Activated naive CD4-positive, alpha-beta T cell treated with anti-CD3 and anti-CD28 coated beads, Interleukin-2, amount 10 ng/mL, durations not matched to agents 7 days and 5 days (primary cell): ENCODE measurements around the gene ZNF335.
A peak's percentile ranks its signal among the peaks of the same experiment; 100 is the strongest.

ENCODE experiments used
- CTCF ChIA-PET: fragments of 350-600 bp; sonication (Branson Sonifier 250); formaldehyde crosslinking; loops from one replicate; lab custom pipeline; 2021; ENCODE audit warnings: antibody characterized with exemption; lab: Charles Lee
- DNase-seq: peaks from one replicate; pipeline ENCODE4 v3.0.0-alpha.2; 2020
- H3K27ac Mint-ChIP-seq: one replicate; pipeline ENCODE4 v1.8.0; 2021; ENCODE audit warnings: mild to moderate bottlenecking, moderate library complexity, mixed read lengths
- H3K27me3 Mint-ChIP-seq: one replicate; pipeline ENCODE4 v1.8.0; 2021; ENCODE audit warnings: mild to moderate bottlenecking, mixed read lengths
- H3K36me3 Mint-ChIP-seq: one replicate; pipeline ENCODE4 v1.8.0; 2021; ENCODE audit warnings: mixed read lengths
- H3K4me1 Mint-ChIP-seq: one replicate; pipeline ENCODE4 v1.8.0; 2021; ENCODE audit warnings: mixed read lengths
- H3K4me3 Mint-ChIP-seq: one replicate; pipeline ENCODE4 v1.8.0; 2021; ENCODE audit warnings: mild to moderate bottlenecking, moderate library complexity, mixed read lengths
- H3K9me3 Mint-ChIP-seq: one replicate; pipeline ENCODE4 v1.8.0; 2021; ENCODE audit warnings: mixed read lengths

ZNF335 gene

DNA sequence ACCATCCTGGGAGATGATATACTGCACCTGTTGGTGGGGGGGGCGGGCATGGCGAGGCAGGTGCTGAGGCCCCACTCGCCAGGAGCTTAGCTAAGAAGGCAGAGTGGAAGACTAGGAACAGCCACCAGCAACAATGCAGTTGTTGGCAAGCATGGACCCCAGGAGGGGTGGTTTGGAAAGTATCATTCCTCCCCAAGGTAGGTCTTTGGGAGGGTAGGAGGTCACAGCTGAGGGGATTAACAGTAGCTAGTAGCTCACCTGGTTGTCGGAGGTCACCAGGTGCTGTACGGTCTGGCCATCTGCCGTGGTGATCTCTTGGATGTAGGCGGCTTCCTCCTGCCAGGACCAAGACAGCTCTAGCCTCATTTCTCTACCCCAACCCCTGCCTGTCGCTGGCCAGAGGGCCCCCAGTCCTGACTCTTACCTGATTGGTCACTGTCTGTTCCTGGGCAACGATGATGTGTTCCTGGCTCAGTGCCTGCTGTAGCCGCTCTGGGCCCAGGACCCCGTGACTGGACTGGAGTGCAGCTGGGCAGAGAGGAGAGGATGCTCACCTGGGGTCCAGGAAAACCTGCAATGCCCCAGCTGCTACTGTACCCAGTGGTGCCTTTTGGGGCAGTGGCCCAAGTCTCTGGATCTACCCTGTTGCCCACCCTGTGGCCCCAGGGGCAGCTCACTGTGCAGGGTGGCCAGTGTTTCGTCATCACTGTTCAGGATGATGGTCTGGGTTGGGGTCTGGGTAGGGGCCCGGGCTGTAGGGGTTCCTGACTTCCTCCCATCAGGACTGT, 22.3 kb downstream of the ZNF335 start:
- H3K4me1 Mint-ChIP-seq, result peaks cover 4% of the 10 kb centered on the region
- H3K27me3 Mint-ChIP-seq, result no peaks in the 10 kb centered on the region
- H3K27ac Mint-ChIP-seq, result peak overlapping the region; percentile 42
- CTCF ChIA-PET, result interaction anchor here (1.3 kb wide), 1 partner anchor 21 kb away, joined by 6 read pairs; no protein-coding TSS in a partner anchor
- DNase-seq, result no peak
- H3K4me3 Mint-ChIP-seq, result no peak overlapping the region
- H3K9me3 Mint-ChIP-seq, result no peaks in the 10 kb centered on the region
- peaks cover 52% of the 10 kb centered on the region for H3K36me3 Mint-ChIP-seq

DNA sequence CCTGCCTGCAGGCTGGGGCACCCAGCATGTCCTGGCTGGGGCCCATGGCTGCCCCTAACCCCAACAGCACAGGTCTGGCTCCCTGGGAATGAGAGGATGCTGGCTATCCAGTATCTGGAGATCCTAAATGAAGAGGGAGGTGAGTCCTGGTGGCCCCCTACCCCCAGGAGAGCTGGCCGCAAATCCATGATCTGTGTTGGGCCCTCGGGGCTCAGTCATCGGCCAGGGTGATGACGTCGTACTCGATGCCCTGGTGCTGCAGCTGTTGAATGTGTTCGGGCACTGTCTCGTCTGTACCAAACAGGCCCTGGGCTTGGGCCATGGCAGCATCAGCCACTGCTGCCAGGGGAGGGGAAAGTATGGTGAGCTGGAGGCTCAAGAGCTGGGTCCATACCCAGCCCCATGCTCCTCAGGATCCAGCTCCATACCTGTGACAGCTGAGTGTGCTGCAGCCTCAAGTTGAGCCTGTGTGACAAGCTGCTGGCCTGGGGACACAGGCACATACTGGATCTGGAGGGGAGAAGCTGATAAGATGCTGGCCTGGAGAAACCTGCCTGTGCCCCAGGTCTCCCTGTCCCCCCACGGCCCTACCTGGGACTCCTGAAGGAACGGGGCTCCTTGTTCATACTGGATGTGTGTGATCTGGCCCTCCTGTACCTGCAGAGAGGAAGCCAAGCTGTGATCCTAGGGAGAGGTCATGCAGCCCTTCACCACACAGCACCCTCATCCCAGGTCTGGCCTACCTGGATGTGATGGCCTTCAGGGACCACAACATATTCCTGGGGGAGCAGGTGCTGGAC, 23.1 kb downstream of the ZNF335 start:
- Mint-ChIP-seq H3K36me3 (peaks cover 59% of the 10 kb centered on the region), H3K9me3 (no peaks in the 10 kb centered on the region)
- no peak for DNase-seq

DNA sequence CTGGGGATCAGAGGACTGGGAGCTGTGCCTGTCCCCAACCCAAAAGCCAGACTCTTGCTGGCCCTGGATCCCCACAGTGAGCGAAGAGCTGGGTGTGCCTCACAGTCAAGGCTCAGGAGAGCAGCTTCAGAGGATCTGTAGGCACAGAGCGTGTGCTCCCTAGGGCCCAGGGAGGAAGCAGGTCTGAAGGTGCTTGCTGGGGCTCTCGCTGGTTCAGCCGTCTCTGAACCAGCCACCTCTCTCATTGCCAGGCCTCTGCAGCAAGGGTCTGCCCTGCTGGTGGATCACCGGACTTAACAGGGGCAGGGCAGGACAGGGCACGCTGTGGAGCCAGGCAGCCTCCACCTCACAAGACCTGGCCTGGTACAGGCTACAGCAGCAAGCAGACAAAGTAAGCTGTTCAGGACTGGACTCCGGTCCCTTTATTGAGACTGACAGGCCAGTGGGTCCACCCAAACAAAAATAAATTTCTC, 23.7 kb downstream of the ZNF335 start:
- CTCF ChIA-PET, result interaction anchor here (2.3 kb wide), 1 partner anchor 11 kb away, joined by 9 read pairs; no protein-coding TSS in a partner anchor
- H3K27ac Mint-ChIP-seq, result no peak overlapping the region
- peaks cover 4% of the 10 kb centered on the region for H3K4me1 Mint-ChIP-seq
- no peaks in the 10 kb centered on the region for H3K9me3 Mint-ChIP-seq
- DNase-seq, result no peak
- peaks cover 62% of the 10 kb centered on the region for H3K36me3 Mint-ChIP-seq
- no peak overlapping the region for H3K4me3 Mint-ChIP-seq
- no peaks in the 10 kb centered on the region for H3K27me3 Mint-ChIP-seq

More for the DNA sequence above, 23.1 kb downstream of the ZNF335 start:
- peak overlapping the region; percentile 19 for H3K27ac Mint-ChIP-seq
- H3K4me3 Mint-ChIP-seq, result no peak overlapping the region
- peaks cover 4% of the 10 kb centered on the region for H3K4me1 Mint-ChIP-seq
- H3K27me3 Mint-ChIP-seq, result no peaks in the 10 kb centered on the region
- CTCF ChIA-PET, result interaction anchor here (1.3 kb wide), 1 partner anchor 21 kb away, joined by 6 read pairs; no protein-coding TSS in a partner anchor

DNA sequence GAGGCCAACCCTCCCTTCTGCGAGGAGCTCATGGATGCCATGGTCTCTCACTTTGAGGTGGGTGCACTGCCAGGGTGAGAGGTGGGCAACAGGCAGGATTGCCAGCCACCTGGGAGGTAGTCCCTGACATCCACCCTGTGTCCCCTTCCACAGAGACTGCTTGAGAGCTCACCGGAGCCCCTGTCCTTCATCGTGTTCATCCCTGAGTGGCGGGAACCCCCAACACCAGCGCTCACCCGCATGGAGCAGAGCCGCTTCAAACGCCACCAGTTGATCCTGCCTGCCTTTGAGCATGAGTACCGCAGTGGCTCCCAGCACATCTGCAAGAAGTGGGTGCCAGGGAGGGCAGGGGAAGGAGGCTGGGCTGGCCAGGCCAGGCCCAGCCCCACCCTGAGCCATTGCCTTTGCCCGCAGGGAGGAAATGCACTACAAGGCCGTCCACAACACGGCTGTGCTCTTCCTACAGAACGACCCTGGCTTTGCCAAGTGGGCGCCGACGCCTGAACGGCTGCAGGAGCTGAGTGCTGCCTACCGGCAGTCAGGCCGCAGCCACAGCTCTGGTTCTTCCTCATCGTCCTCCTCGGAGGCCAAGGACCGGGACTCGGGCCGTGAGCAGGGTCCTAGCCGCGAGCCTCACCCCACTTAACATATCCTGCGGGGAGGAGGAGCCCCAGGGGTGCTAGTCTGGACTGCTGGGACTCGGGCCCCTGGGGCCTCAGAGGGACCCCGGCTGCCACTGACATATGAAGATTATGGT, 24.7 kb downstream of the ZNF335 start:
- no peaks in the 10 kb centered on the region for H3K27me3 Mint-ChIP-seq
- no peak overlapping the region for H3K4me3 Mint-ChIP-seq
- H3K9me3 Mint-ChIP-seq, result no peaks in the 10 kb centered on the region
- H3K27ac Mint-ChIP-seq, result no peak overlapping the region
- H3K4me1 Mint-ChIP-seq, result peaks cover 3% of the 10 kb centered on the region
- CTCF ChIA-PET, result interaction anchor here (1.4 to 2.3 kb wide), 3 partner anchors 10 to 23 kb away, joined by 3 to 9 read pairs (median 4); no protein-coding TSS in a partner anchor
- peaks cover 69% of the 10 kb centered on the region for H3K36me3 Mint-ChIP-seq
- DNase-seq, result no peak

DNA sequence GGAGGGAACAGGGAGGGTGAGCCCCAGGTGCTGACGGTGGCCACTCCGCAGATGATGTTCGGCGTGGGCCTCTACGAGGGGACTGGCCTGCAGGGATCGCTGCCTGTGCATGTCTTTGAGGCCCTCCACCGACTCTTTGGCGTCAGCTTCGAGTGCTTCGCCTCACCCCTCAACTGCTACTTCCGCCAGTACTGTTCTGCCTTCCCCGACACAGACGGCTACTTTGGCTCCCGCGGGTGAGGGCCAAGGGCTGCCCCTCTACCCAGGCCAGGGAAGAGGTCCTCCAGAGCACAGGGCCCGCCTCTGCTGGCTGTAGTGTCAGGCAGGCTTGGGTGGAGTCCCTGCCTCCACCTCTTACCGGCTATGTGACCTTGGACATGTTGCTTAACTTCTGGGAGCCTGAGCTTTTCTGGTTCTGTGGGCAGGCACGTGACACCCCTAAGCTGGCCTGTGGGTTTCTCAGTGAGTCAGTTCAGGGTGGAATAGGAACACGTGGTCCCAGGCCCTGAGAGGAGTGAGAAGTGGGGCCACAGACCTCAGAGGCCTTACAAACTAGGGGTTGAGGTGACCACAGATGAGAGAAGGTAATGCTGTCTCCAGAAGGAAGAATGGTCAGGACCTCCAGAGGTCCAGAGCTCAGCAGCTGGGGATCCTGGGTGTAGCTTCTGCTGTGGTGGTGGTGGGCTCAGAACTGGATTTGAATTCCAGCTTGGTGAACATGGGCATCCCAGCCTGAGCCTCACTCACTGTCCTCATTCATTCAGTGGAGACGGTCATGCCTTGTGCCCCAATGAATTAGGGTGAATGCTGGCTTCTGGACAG, 25.6 kb downstream of the ZNF335 start:
- Mint-ChIP-seq H3K36me3 (peaks cover 59% of the 10 kb centered on the region), H3K4me1 (peaks cover 2% of the 10 kb centered on the region), H3K27me3 (no peaks in the 10 kb centered on the region), H3K9me3 (no peaks in the 10 kb centered on the region), H3K27ac (peak overlapping the region; percentile 61), H3K4me3 (no peak overlapping the region)
- DNase-seq, result no peak
- CTCF ChIA-PET, result interaction anchor here (1.4 to 2.3 kb wide), 3 partner anchors 9 to 23 kb away, joined by 3 to 9 read pairs (median 4); no protein-coding TSS in a partner anchor

DNA sequence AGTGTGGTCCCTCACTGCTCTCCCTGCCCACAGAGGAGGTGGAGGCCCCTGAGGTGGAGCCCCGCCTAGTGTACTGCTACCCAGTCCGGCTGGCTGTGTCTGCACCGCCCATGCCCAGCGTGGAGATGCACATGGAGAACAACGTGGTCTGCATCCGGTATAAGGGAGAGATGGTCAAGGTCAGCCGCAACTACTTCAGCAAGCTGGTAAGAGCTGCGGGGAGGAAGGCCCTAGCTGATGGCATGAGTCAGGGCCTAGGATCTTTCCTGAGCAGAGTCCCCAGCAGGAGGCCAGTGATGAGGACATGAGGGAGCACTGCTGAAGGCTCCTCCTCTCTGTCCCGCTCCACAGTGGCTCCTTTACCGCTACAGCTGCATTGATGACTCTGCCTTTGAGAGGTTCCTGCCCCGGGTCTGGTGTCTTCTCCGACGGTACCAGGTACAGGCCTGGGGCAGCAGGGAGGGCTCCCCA, 26.3 kb downstream of the ZNF335 start:
- Mint-ChIP-seq H3K36me3 (peaks cover 54% of the 10 kb centered on the region), H3K4me1 (peaks cover 2% of the 10 kb centered on the region), H3K4me3 (no peak overlapping the region), H3K27ac (no peak overlapping the region), H3K27me3 (no peaks in the 10 kb centered on the region), H3K9me3 (no peaks in the 10 kb centered on the region)
- DNase-seq, result no peak
- CTCF ChIA-PET, result no interaction called here

DNA sequence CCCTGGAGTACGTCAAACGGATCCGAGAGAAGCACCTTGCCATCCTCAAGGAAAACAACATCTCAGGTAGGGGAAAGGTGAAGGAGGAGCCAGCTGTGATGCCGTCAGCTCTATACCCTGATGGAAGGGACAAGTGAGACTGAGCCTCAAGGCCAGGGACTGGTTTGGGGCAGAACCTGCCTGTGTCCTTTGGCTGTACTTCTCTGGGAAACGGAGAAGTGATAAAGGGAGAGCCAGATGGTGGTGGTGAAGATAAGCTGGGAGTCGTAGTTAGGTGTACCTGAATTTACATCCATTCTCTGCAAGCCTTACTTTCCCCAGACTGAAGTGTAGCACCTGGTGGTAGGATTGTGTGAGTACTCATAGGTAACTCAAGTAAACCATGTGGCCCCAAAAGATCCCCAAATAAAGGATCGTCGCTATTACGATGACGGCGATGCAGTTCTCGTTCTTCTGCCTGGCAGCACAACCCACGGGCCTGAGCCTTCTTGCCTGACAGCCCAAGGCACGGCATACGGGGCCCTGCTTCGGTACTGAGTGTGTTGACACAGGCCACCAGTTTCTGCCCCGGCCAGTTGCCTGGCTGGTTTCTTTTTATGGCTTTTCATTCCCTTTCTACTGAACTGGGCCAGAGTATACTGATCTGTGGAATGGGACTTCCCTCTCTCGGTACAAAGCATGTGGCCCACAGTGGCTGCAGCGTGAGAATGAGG, 26.9 kb downstream of the ZNF335 start:
- peaks cover 2% of the 10 kb centered on the region for H3K4me1 Mint-ChIP-seq
- no peaks in the 10 kb centered on the region for H3K27me3 Mint-ChIP-seq
- H3K9me3 Mint-ChIP-seq, result no peaks in the 10 kb centered on the region
- H3K27ac Mint-ChIP-seq, result no peak overlapping the region
- CTCF ChIA-PET, result interaction anchor here (1.0 to 2.5 kb wide), 2 partner anchors 11 to 25 kb away, joined by 5 to 10 read pairs; no protein-coding TSS in a partner anchor
- H3K36me3 Mint-ChIP-seq, result peaks cover 57% of the 10 kb centered on the region
- no peak overlapping the region for H3K4me3 Mint-ChIP-seq
- no peak for DNase-seq

DNA sequence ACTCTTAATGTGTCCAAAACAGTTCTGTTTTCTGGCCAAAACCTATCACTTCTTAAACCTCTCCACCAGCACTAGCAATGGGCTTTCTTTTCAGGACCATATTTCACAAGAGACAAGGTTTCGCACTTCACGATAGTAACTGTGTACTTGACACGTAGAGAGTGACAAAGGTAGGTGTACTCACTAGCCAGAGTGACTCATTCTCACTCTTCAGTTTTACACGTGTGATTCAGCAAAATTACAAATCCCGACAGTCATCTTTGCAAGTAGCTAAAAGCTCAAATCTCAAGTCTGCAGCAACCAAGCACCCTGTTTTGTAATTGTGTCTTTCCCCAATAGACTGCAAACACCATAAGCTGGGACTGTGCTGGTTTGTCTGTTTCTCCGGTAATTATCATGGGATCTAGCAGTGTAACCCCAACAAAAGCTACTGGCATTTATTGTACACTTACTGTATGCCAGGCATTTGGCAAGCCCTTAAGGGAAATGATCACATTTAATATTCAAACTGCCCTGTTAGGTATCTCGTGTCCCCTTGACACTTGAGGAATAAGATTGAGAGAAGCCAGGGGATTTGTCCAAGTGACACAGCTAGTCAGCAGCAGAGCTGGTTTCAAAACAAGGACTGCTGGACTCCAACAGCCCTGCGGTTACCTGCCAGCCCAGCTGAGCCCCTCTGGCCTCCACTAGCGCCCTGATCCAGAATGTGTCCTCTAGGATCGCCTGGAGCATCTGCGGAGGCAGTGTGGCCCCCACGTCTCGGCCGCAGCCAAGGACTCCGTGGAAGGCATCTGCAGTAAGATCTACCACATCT, 27.6 kb downstream of the ZNF335 start:
- DNase-seq, result no peak
- CTCF ChIA-PET, result interaction anchor here (1.0 to 2.5 kb wide), 2 partner anchors 11 to 25 kb away, joined by 5 to 10 read pairs; no protein-coding TSS in a partner anchor
- no peak overlapping the region for H3K4me3 Mint-ChIP-seq
- peak overlapping the region; percentile 45 for H3K27ac Mint-ChIP-seq
- H3K27me3 Mint-ChIP-seq, result no peaks in the 10 kb centered on the region
- no peaks in the 10 kb centered on the region for H3K9me3 Mint-ChIP-seq
- peaks cover 2% of the 10 kb centered on the region for H3K4me1 Mint-ChIP-seq
- peaks cover 61% of the 10 kb centered on the region for H3K36me3 Mint-ChIP-seq

DNA sequence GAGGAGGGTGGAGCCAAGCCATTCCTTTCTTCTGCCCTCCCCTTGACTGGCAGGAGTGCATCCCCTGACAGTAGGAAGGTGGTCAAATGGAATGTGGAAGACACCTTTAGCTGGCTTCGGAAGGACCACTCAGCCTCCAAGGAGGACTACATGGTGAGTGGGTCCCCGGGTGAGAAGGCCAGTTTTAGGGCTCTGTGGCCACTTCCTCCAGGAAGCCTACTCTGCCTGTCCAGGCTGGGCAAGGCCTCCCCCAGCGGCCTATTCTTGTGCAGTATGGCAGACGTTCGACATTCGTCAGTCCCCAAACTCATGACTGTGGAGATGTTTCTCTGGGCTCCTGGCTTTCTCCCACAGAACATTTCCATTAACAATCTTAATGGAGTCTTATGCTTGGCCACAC, 28.4 kb downstream of the ZNF335 start:
- peaks cover 2% of the 10 kb centered on the region for H3K4me1 Mint-ChIP-seq
- DNase-seq, result no peak
- H3K27ac Mint-ChIP-seq, result peak overlapping the region; percentile 45
- CTCF ChIA-PET, result interaction anchor here (1.1 to 2.5 kb wide), 2 partner anchors 26 to 119 kb away, joined by 4 to 10 read pairs; no protein-coding TSS in a partner anchor
- H3K4me3 Mint-ChIP-seq, result no peak overlapping the region
- H3K36me3 Mint-ChIP-seq, result peaks cover 56% of the 10 kb centered on the region
- H3K9me3 Mint-ChIP-seq, result no peaks in the 10 kb centered on the region
- no peaks in the 10 kb centered on the region for H3K27me3 Mint-ChIP-seq

DNA sequence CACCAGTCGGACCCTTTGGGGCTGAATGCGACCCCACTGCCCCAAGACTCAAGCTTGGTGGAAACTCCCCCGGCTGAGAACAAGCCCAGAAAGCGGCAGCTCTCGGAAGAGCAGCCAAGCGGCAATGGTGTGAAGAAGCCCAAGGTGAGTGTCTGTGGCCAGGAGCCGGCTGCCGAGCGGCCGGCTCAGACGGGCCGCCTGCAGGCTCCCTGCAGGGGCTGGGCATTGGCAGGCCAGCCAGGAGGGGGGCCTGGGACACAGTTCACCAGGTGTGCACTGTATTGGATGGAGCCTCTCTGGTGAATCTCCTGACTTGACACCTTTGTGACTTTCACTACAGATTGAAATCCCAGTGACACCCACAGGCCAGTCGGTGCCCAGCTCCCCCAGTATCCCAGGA, 31.5 kb downstream of the ZNF335 start:
- H3K27me3 Mint-ChIP-seq, result no peaks in the 10 kb centered on the region
- CTCF ChIA-PET, result interaction anchor here (1.6 kb wide), 1 partner anchor 21 kb away, joined by 4 read pairs; no protein-coding TSS in a partner anchor
- no peak overlapping the region for H3K4me3 Mint-ChIP-seq
- no peak overlapping the region for H3K27ac Mint-ChIP-seq
- no peaks in the 10 kb centered on the region for H3K9me3 Mint-ChIP-seq
- DNase-seq, result no peak
- peaks cover 23% of the 10 kb centered on the region for H3K4me1 Mint-ChIP-seq
- peaks cover 59% of the 10 kb centered on the region for H3K36me3 Mint-ChIP-seq

DNA sequence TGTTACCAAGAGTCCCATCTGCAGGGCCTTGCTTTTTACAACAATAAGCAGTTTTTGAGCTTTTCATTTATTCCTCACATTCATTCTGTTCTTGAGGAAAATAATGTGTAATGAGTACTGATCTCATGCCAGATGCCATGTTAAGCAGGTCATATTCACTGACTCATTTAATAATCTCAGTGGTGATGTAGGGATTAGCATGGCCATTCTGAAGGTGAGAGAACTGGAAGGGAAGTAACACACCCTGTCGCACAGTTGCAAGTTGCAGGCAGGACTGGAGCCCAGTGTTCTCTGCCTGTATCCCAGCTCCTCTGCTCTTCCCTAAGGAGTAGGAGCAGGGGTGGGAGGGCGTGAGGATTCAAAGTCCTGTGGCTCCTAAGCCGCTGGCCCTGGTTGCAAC, 31.9 kb downstream of the ZNF335 start:
- H3K9me3 Mint-ChIP-seq, result no peaks in the 10 kb centered on the region
- H3K27me3 Mint-ChIP-seq, result no peaks in the 10 kb centered on the region
- CTCF ChIA-PET, result interaction anchor here (1.3 to 1.6 kb wide), 2 partner anchors 21 to 30 kb away, joined by 3 to 4 read pairs; no protein-coding TSS in a partner anchor
- H3K4me3 Mint-ChIP-seq, result no peak overlapping the region
- H3K27ac Mint-ChIP-seq, result no peak overlapping the region
- DNase-seq, result no peak
- H3K36me3 Mint-ChIP-seq, result peaks cover 57% of the 10 kb centered on the region
- peaks cover 26% of the 10 kb centered on the region for H3K4me1 Mint-ChIP-seq
